ENCODE data around the gene ZYX. TPM values are rescaled to one million over a fixed set of nuclear protein-coding genes. Genes with fewer than 3 reads are reported as not detected.
A peak's percentile ranks its signal among the peaks of the same experiment; 100 is the strongest.

ZYX gene
- total RNA-seq, 2 donors from 2014 or later = 54.9 to 110 TPM

DNA sequence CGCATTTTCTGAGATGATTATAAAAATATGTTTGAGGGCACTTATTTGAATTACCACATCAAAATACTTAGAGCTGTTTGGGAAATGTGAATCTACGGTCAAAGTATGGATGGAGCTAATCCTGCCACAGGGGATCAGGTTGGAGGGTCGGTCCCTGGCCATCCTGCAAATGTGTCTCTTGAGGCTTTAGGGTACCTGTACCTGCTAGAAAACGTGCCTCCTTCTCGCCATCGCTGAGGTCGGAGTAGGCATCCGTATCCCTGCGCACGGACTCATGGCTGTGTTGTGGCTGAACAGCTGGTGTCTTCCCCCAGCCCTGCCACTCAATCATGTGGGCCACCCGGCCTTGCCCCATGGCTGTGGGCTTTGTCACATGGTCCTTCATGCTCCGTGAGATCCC lies 22.5 kb upstream of the ZYX start:
- Histone ChIP-seq H3K9ac (ENCODE audit: low read depth in 2 of 2, low read length in 2 of 2) (no peak overlapping the region), H3K36me3 (no peaks in the 10 kb centered on the region), H3K9me3 (no peaks in the 10 kb centered on the region), H3K27ac (no peak overlapping the region), H3K27me3 (peaks cover 26% of the 10 kb centered on the region), H3K4me1 (no peaks in the 10 kb centered on the region), H3K4me3 (no peak overlapping the region)
- DNase-seq = no peak
- intact Hi-C loops (cut with DNase I) = no loop called here
- TF ChIP-seq, protein P1, sequence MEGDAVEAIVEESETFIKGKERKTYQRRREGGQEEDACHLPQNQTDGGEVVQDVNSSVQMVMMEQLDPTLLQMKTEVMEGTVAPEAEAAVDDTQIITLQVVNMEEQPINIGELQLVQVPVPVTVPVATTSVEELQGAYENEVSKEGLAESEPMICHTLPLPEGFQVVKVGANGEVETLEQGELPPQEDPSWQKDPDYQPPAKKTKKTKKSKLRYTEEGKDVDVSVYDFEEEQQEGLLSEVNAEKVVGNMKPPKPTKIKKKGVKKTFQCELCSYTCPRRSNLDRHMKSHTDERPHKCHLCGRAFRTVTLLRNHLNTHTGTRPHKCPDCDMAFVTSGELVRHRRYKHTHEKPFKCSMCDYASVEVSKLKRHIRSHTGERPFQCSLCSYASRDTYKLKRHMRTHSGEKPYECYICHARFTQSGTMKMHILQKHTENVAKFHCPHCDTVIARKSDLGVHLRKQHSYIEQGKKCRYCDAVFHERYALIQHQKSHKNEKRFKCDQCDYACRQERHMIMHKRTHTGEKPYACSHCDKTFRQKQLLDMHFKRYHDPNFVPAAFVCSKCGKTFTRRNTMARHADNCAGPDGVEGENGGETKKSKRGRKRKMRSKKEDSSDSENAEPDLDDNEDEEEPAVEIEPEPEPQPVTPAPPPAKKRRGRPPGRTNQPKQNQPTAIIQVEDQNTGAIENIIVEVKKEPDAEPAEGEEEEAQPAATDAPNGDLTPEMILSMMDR (IDR thresholded peaks at IDR 0.05) = no peak

DNA sequence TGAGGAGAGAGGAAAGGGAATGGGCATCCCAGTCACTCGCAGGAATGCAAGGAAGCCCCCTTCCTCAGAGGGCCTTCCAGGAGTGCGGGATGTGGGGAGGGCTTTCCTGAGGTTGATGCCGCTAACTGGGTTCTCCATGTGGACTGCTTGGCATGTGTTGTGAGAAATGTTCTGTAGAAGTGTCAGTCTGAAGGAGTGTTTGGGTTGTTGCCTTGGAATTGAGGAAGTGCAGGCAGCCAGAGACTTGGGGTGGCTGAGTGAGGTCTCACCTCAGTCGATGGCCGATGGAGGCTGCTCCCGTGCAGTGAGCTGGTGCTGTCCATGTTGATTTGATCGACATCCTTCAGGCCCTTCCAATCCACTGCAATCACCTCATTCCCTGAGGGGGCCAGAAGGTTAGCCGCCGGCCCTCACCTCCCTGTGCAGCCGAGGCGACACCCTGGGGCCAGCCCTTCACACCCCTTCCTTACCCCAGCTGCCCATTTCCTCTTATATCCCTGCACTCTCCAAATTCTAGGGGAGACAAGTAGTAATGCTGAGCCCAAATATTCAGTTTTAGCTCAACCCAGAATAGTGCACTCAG lies 21.3 kb upstream of the ZYX start:
- Histone ChIP-seq H3K4me3 (no peak overlapping the region), H3K9me3 (no peaks in the 10 kb centered on the region), H3K9ac (ENCODE audit: low read depth in 2 of 2, low read length in 2 of 2) (no peak overlapping the region), H3K4me1 (no peaks in the 10 kb centered on the region), H3K27ac (no peak overlapping the region), H3K36me3 (no peaks in the 10 kb centered on the region), H3K27me3 (peaks cover 30% of the 10 kb centered on the region)
- intact Hi-C loops (cut with DNase I) = no loop called here
- no peak for DNase-seq
- TF ChIP-seq, protein P1 (IDR thresholded peaks at IDR 0.05) = no peak

DNA sequence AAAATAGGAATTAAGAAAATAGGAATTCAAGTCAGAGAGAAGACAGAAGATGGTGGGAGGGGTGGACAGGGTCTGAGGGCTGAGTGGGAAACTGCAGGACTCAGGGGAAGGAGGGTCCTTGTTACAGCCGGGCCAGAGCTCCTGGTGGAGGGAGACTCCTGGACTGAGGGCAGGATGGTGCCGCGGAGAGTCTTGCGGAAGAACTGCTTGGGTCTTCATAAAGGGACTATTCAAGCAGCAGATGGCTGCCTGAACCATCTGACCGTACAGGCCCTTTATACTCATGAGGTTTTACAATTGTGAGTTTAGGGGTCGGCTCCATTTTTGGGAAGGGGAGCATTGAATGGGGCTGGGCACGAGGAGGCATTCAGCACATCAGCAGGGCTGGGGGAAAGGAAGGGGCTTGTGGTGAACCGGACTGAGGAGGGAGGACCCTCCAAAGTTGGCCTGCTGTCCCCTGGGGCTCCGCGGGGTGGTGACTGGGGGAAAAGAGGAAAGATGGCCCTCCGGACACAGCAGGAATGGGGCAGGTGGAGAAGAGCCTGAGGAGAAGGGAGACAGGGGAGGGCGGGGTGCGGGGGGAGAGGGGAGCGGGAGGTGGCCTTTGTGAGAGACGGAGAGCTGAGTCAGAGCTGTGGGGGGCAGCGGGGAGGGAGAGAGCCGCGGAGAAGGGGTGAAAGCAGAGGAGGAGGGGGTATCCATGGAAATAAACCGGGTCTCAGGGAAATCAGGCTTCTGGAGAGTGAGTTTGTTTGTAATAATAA lies 20.2 kb upstream of the ZYX start:
- intact Hi-C loops (cut with DNase I) = no loop called here
- TF ChIP-seq, protein P1 (IDR thresholded peaks at IDR 0.05) = no peak
- H3K27me3 ChIP-seq = peaks cover 30% of the 10 kb centered on the region

DNA sequence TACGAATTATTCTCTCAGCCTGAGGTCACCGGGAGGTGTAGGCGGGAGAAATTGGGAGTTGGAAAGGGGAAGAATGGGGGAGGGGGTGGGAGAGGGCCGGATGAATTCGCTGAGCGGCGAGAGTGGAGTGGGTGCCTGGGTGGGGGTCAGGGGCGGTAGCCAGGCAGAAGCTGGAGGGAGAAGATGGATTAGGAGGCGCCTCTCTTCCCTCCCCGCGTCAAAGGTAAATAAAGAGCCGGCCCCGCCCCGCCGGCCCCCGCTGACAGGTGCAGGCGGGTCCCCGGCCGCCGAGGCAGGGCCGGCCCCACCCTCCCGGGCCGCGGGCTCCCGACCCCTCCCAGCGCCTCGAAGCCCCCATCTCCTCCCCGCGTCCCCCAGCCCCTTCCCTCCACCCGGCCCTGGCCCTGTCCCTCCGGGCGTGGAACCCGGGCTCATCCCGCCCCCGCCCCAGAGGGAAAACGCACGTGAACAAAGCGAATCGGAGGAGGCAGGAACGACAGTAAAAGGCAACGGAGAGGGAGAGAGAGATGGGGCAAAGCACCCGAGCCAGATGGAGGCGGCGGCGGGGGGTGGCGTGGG lies 19.5 kb upstream of the ZYX start:
- no peak overlapping the region for H3K9ac ChIP-seq (ENCODE audit: low read depth in 2 of 2, low read length in 2 of 2)
- H3K9me3 ChIP-seq = no peaks in the 10 kb centered on the region
- H3K27me3 ChIP-seq = peaks cover 30% of the 10 kb centered on the region
- peak overlapping the region; percentile 52 for H3K4me3 ChIP-seq
- H3K36me3 ChIP-seq = no peaks in the 10 kb centered on the region
- H3K4me1 ChIP-seq = no peaks in the 10 kb centered on the region
- TF ChIP-seq, protein P1 (IDR thresholded peaks at IDR 0.05) = no peak
- H3K27ac ChIP-seq = no peak overlapping the region
- no peak for DNase-seq
- intact Hi-C loops (cut with DNase I) = no loop called here

More for the DNA sequence above, 20.2 kb upstream of the ZYX start:
- H3K9ac ChIP-seq (ENCODE audit: low read depth in 2 of 2, low read length in 2 of 2) = no peak overlapping the region
- no peak for DNase-seq
- H3K4me3 ChIP-seq = no peak overlapping the region
- H3K36me3 ChIP-seq = no peaks in the 10 kb centered on the region
- H3K9me3 ChIP-seq = no peaks in the 10 kb centered on the region
- no peak overlapping the region for H3K27ac ChIP-seq
- H3K4me1 ChIP-seq = no peaks in the 10 kb centered on the region

DNA sequence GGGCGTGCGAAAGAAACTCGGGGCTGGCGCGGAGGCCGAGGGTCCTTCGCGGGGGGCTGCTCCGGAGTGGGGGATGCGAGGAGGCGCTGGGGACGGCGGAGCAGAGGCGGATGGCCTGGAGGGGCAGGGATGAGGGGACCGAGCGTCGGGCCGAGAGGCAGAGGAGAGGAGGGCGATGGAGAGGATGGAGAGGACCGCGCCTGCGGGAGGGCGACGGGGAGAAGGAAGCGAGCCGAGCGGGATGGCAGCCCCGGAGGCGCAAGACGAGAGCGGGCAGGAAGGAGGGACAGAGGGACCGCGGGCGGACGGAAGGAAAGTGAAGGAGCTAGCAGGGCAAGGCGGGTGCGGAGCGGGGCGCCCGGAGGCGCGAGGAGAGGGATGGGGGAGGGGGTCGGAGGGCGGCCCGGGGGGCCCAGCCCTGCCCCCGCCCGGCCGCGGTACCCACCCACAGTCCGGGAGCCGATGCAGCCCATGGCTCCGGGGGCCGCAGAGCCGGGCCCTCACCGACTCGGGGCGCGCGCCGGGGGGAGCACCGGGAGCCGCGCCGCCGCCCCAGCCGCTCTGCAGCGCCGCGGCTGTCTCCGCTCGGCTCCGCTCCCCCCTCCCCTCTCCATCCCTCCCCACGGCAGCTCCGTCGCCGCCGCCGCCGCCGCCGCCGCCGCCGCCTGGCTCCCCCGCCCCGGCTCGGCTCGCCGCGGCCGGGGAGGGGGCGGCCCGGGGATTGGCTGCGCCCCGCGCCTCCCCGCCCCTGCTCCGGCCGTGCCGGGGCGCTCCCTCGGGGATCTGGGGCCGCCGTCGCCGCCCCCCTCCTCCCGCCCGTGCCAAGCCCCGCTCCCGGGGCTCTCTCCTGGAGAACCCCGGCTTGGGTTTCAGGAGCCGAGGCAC lies 18.8 kb upstream of the ZYX start, which contains the start of gene FAM131B:
Gene FAM131B, minus strand, starts transcription at position 583 of the 885 bp plus-strand sequence. Its CDS starts 110 bp downstream, at position 473.
- Histone ChIP-seq H3K9me3 (no peaks in the 10 kb centered on the region), H3K27ac (no peak within 1 kb of the TSS), H3K4me3 (peak within 1 kb of the TSS; percentile 52), H3K36me3 (no peaks in the 10 kb centered on the region), H3K4me1 (no peaks in the 10 kb centered on the region), H3K9ac (ENCODE audit: low read depth in 2 of 2, low read length in 2 of 2) (peak within 1 kb of the TSS in 1 of 2 donors; percentile 24), H3K27me3 (peaks cover 30% of the 10 kb centered on the region)
- DNase-seq = no peak
- TF ChIP-seq, protein P1 (IDR thresholded peaks at IDR 0.05) = no peak
- intact Hi-C loops (cut with DNase I) = no loop called here

Measured in colonic mucosa (tissue), 4 donors.